Hepatocyte (in vitro differentiated cells): ENCODE data around the gene CSRP2. TPM values are rescaled to one million over a fixed set of nuclear protein-coding genes. Genes with fewer than 3 reads are reported as not detected.
A peak's percentile ranks its signal among the peaks of the same experiment; 100 is the strongest.

ENCODE experiments used
- DNase-seq: peaks from one replicate; pipeline ENCODE4 v3.0.0-alpha.2; 2016; ENCODE audit warnings: low spot score
- H2AFZ ChIP-seq: fragments of 200-600 bp; sonication (generic); 2 replicates; pipeline ENCODE4 v1.6.0; 2016; ENCODE audit warnings: antibody characterized with exemption, mild to moderate bottlenecking
- H3K27ac ChIP-seq: fragments of 200-600 bp; sonication (generic); 2 replicates; pipeline ENCODE4 v1.5.1; 2016; ENCODE audit warnings: mild to moderate bottlenecking
- H3K27me3 ChIP-seq: fragments of 200-600 bp; sonication (generic); 2 replicates; pipeline ENCODE4 v1.6.1; 2016
- H3K36me3 ChIP-seq: fragments of 200-600 bp; sonication (generic); replicated peaks from 2 replicates; pipeline ENCODE4 v1.5.1; 2016; ENCODE audit warnings: low read depth; ENCODE audit not compliant: insufficient read depth
- H3K4me1 ChIP-seq: fragments of 200-600 bp; sonication (generic); 2 replicates; pipeline ENCODE4 v1.5.1; 2016; ENCODE audit warnings: mild to moderate bottlenecking, moderate library complexity; ENCODE audit not compliant: insufficient read depth
- H3K4me2 ChIP-seq: fragments of 200-600 bp; sonication (generic); 2 replicates; pipeline ENCODE4 v1.6.0; 2016
- H3K4me3 ChIP-seq: fragments of 200-600 bp; sonication (generic); 2 replicates; pipeline ENCODE4 v1.5.1; 2016; ENCODE audit warnings: mild to moderate bottlenecking
- H3K79me2 ChIP-seq: fragments of 200-600 bp; sonication (generic); 2 replicates; pipeline ENCODE4 v1.6.0; 2017; ENCODE audit warnings: mild to moderate bottlenecking
- H3K9me2 ChIP-seq: fragments of 200-600 bp; sonication (generic); replicated peaks from 2 replicates; pipeline ENCODE4 v1.6.0; 2017; ENCODE audit warnings: mild to moderate bottlenecking; ENCODE audit not compliant: insufficient read depth
- H3K9me3 ChIP-seq: fragments of 200-600 bp; sonication (generic); 2 replicates; pipeline ENCODE4 v1.5.1; 2016; ENCODE audit warnings: low read depth, mild to moderate bottlenecking
- H4K20me1 ChIP-seq: fragments of 200-600 bp; sonication (generic); 2 replicates; pipeline ENCODE4 v1.6.0; 2016; ENCODE audit warnings: mild to moderate bottlenecking; ENCODE audit not compliant: insufficient read depth, poor library complexity, severe bottlenecking
- CTCF ChIP-seq: fragments of 200-600 bp; sonication (generic); IDR thresholded peaks from 2 replicates; pipeline ENCODE4 v1.5.1; 2016; ENCODE audit warnings: antibody characterized with exemption, mild to moderate bottlenecking; ENCODE audit not compliant: poor library complexity
- EZH2 ChIP-seq: fragments of 200-600 bp; sonication (generic); IDR thresholded peaks from 2 replicates; pipeline ENCODE4 v1.6.1; 2016; ENCODE audit warnings: antibody characterized with exemption, mild to moderate bottlenecking, borderline replicate concordance
- EZH2phosphoT487 ChIP-seq: fragments of 200-600 bp; sonication (generic); IDR thresholded peaks from one replicate; pipeline ENCODE4 v1.6.1; 2018; ENCODE audit warnings: antibody characterized with exemption, mild to moderate bottlenecking, low read depth, moderate library complexity; ENCODE audit not compliant: unreplicated experiment, severe bottlenecking
- WGBS: methylation state at CpG from one replicate; pipeline ENCODE4 v1.1.6; 2016; ENCODE audit warnings: low lambda C conversion rate; ENCODE audit errors: missing lambda C conversion rate; 5-methylcytosine and 5-hydroxymethylcytosine counted together
- polyA plus RNA-seq: library from polyadenylated mRNA; unstranded; fragments of >200 nt; fragmentation: Nextera tagmentation; extraction: Ambion mirVana; gene quantifications from 2 replicates; pipeline ENCODE4 v1.2.1, GENCODE V29; 2016
- total RNA-seq: library from RNA; depleted of rRNA; stranded (reverse); fragments of >200 nt; gene quantifications from 2 replicates; pipeline ENCODE4 v1.2.3, GENCODE V29; 2014

CSRP2 gene
- total and polyA plus RNA-seq, 2 experiments from 2014 or later, result 92.1 to 110 TPM

- TF ChIP-seq EZH2phosphoT487, result no peak
- TF ChIP-seq CTCF, result no peak
These were observed 65.6 kb downstream of the CSRP2 start for GRCh38 chr12:76813265-76813664.

GRCh38 chr12:76811976-76812375, 66.8 kb downstream of the CSRP2 start:
- H4K20me1 ChIP-seq, result no peaks in the 10 kb centered on the region
- H3K9me3 ChIP-seq, result no peaks in the 10 kb centered on the region
- H3K9me2 ChIP-seq, result no peaks in the 10 kb centered on the region
- no peak for DNase-seq
- H3K27me3 ChIP-seq, result no peaks in the 10 kb centered on the region
- no peak overlapping the region for H3K27ac ChIP-seq
- WGBS, result 76% methylated on average over 1 of the region's 1 CpG
- H3K4me3 ChIP-seq, result no peak overlapping the region
- no peaks in the 10 kb centered on the region for H3K36me3 ChIP-seq
- H3K4me1 ChIP-seq, result no peaks in the 10 kb centered on the region
- H3K79me2 ChIP-seq, result no peaks in the 10 kb centered on the region
- no peak overlapping the region for H2AFZ ChIP-seq
- TF ChIP-seq EZH2, result no peak
- TF ChIP-seq EZH2phosphoT487, result no peak
- no peak for TF ChIP-seq CTCF
- no peak overlapping the region for H3K4me2 ChIP-seq

More at GRCh38 chr12:76813265-76813664, 65.6 kb downstream of the CSRP2 start:
- no peak for DNase-seq
- Histone ChIP-seq H3K4me1 (no peaks in the 10 kb centered on the region), H3K79me2 (no peaks in the 10 kb centered on the region), H3K9me3 (no peaks in the 10 kb centered on the region), H3K4me3 (no peak overlapping the region), H3K27ac (no peak overlapping the region), H2AFZ (no peak overlapping the region), H3K4me2 (no peak overlapping the region), H3K9me2 (no peaks in the 10 kb centered on the region), H4K20me1 (no peaks in the 10 kb centered on the region), H3K27me3 (no peaks in the 10 kb centered on the region), H3K36me3 (no peaks in the 10 kb centered on the region)

- H3K36me3 ChIP-seq, result no peaks in the 10 kb centered on the region
- DNase-seq, result peak; percentile 50
- H3K27ac ChIP-seq, result peak overlapping the region; percentile 50
These were observed 68.0 kb downstream of the CSRP2 start for GRCh38 chr12:76810671-76811419.

More at GRCh38 chr12:76810671-76811419, 68.0 kb downstream of the CSRP2 start:
- H4K20me1 ChIP-seq, result no peaks in the 10 kb centered on the region
- no peaks in the 10 kb centered on the region for H3K4me1 ChIP-seq
- no peaks in the 10 kb centered on the region for H3K79me2 ChIP-seq
- peak overlapping the region; percentile 36 for H3K4me2 ChIP-seq
- no peak overlapping the region for H3K4me3 ChIP-seq
- H3K9me3 ChIP-seq, result no peaks in the 10 kb centered on the region
- no peaks in the 10 kb centered on the region for H3K9me2 ChIP-seq
- 48% methylated on average over 5 of the region's 6 CpGs for WGBS
- H2AFZ ChIP-seq, result no peak overlapping the region
- no peaks in the 10 kb centered on the region for H3K27me3 ChIP-seq
- TF ChIP-seq EZH2phosphoT487 (no peak), EZH2 (no peak), CTCF (no peak)

Other genes with a start within 250 kb of the CSRP2 start
- 39.8 and 48.6 TPM in 2 replicates for gene ZDHHC17, start 114.9 kb downstream of the CSRP2 start, total RNA-seq
- gene ZDHHC17, start 114.9 kb downstream of the CSRP2 start, polyA plus RNA-seq, result 11.7 and 16.5 TPM in 2 replicates
- 3.5 TPM in 2 replicates for gene E2F7, start 186.6 kb upstream of the CSRP2 start, total RNA-seq
- gene E2F7, start 186.6 kb upstream of the CSRP2 start, polyA plus RNA-seq, result 2.0 and 3.9 TPM in 2 replicates